ENCODE measurements around the gene RABEP1.

The RABEP1 gene

GRCh38 chr17:5330981-5331380 is 48.9 kb downstream of the RABEP1 start:
- Histone ChIP-seq H3K27ac (ENCODE audit: low read depth, low read length) (no peak overlapping the region), H2AK5ac (ENCODE audit: low read length) (no peak overlapping the region), H4K8ac (ENCODE audit: low read depth, low read length) (no peak overlapping the region), H4K5ac (ENCODE audit: low read length) (no peak overlapping the region), H3K27me3 (ENCODE audit: insufficient read depth, low read length, poor library complexity) (no peaks in the 10 kb centered on the region), H2BK15ac (replicated peaks; ENCODE audit: low read depth) (no peak overlapping the region), H3K79me2 (ENCODE audit: control insufficient read depth, insufficient read depth, low read length) (no peaks in the 10 kb centered on the region), H3K4me2 (ENCODE audit: low read length) (no peak overlapping the region), H3K23ac (ENCODE audit: low read length) (no peak overlapping the region), H3K56ac (ENCODE audit: low read length) (no peak overlapping the region), H2BK5ac (ENCODE audit: low read length) (no peak overlapping the region), H3K4me1 (ENCODE audit: control insufficient read depth, low read depth, low read length) (no peaks in the 10 kb centered on the region), H3K79me1 (ENCODE audit: low read length) (peaks cover 2% of the 10 kb centered on the region), H3K36me3 (ENCODE audit: control insufficient read depth, insufficient read depth, low read length) (no peaks in the 10 kb centered on the region), H3K9ac (ENCODE audit: low read length) (no peak overlapping the region), H2BK120ac (ENCODE audit: low read depth, low read length) (no peak overlapping the region), H3K18ac (ENCODE audit: low read length) (no peak overlapping the region), H3K4ac (ENCODE audit: low read depth, low read length) (no peak overlapping the region), H3K4me3 (ENCODE audit: low read length) (no peak overlapping the region)
- no peak for DNase-seq
- WGBS (ENCODE audit: extremely low coverage, insufficient coverage, low lambda C conversion rate) = no CpG with 5 or more reads among the region's 2 CpGs

DNA sequence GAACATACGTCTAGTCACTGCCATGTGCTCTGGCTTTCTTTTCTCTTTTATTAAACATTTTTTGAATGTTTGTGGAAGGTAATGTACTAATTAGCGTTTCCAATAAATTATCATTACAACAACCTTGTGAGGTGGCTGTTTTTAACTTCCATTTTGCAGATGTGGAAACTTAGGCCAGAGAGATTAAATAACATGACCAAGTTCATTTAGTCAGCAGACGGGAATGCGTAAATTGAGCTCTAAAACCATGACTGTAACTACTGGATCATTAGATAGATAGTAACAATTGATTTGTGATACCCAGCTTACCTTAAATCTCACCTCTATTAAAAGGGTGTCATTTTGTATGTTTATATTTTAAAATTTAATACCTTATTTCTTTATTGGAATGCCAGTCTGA is 49.4 kb downstream of the RABEP1 start:
- Histone ChIP-seq H3K4ac (ENCODE audit: low read depth, low read length) (no peak overlapping the region), H4K5ac (ENCODE audit: low read length) (no peak overlapping the region), H2BK15ac (replicated peaks; ENCODE audit: low read depth) (no peak overlapping the region), H3K23ac (ENCODE audit: low read length) (no peak overlapping the region), H3K79me2 (ENCODE audit: control insufficient read depth, insufficient read depth, low read length) (no peaks in the 10 kb centered on the region), H4K8ac (ENCODE audit: low read depth, low read length) (no peak overlapping the region), H2BK5ac (ENCODE audit: low read length) (no peak overlapping the region), H3K27ac (ENCODE audit: low read depth, low read length) (no peak overlapping the region), H3K4me3 (ENCODE audit: low read length) (no peak overlapping the region), H3K4me2 (ENCODE audit: low read length) (no peak overlapping the region), H2AK5ac (ENCODE audit: low read length) (no peak overlapping the region), H3K18ac (ENCODE audit: low read length) (no peak overlapping the region), H3K56ac (ENCODE audit: low read length) (no peak overlapping the region), H3K9ac (ENCODE audit: low read length) (no peak overlapping the region), H2BK120ac (ENCODE audit: low read depth, low read length) (no peak overlapping the region), H3K27me3 (ENCODE audit: insufficient read depth, low read length, poor library complexity) (no peaks in the 10 kb centered on the region), H3K79me1 (ENCODE audit: low read length) (peaks cover 2% of the 10 kb centered on the region), H3K36me3 (ENCODE audit: control insufficient read depth, insufficient read depth, low read length) (no peaks in the 10 kb centered on the region), H3K4me1 (ENCODE audit: control insufficient read depth, low read depth, low read length) (no peaks in the 10 kb centered on the region)
- no peak for DNase-seq
- no CpG with 5 or more reads among the region's 4 CpGs for WGBS (ENCODE audit: extremely low coverage, insufficient coverage, low lambda C conversion rate)

DNA sequence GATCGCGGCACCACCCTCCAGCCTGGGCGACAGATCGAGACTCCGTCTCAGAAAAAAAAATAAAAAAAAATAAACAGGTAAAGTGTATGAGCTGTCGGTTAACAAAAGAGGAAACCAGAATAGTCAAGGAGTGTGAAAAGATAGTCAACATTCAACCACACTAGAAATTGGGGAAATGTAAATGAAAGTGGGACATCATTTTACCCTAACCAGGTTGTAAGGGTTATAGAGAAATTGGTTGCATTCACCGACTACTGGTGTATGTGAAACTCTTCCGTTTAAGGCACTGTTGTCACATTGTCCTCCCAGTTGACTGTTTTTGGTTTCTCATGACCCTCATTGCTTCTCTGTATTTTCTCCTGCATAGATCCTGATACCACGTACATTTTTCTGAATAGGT is 62.8 kb downstream of the RABEP1 start:
- Histone ChIP-seq H3K56ac (ENCODE audit: low read length) (no peak overlapping the region), H3K23ac (ENCODE audit: low read length) (no peak overlapping the region), H3K4me3 (ENCODE audit: low read length) (no peak overlapping the region), H4K8ac (ENCODE audit: low read depth, low read length) (no peak overlapping the region), H4K5ac (ENCODE audit: low read length) (no peak overlapping the region), H2BK5ac (ENCODE audit: low read length) (no peak overlapping the region), H3K18ac (ENCODE audit: low read length) (no peak overlapping the region), H3K4ac (ENCODE audit: low read depth, low read length) (no peak overlapping the region), H3K27me3 (ENCODE audit: insufficient read depth, low read length, poor library complexity) (no peaks in the 10 kb centered on the region), H3K4me1 (ENCODE audit: control insufficient read depth, low read depth, low read length) (no peaks in the 10 kb centered on the region), H3K9ac (ENCODE audit: low read length) (no peak overlapping the region), H3K79me1 (ENCODE audit: low read length) (no peaks in the 10 kb centered on the region), H2AK5ac (ENCODE audit: low read length) (no peak overlapping the region), H3K79me2 (ENCODE audit: control insufficient read depth, insufficient read depth, low read length) (no peaks in the 10 kb centered on the region), H3K36me3 (ENCODE audit: control insufficient read depth, insufficient read depth, low read length) (no peaks in the 10 kb centered on the region), H3K27ac (ENCODE audit: low read depth, low read length) (no peak overlapping the region), H2BK120ac (ENCODE audit: low read depth, low read length) (no peak overlapping the region), H3K4me2 (ENCODE audit: low read length) (no peak overlapping the region), H2BK15ac (replicated peaks; ENCODE audit: low read depth) (no peak overlapping the region)
- no CpG with 5 or more reads among the region's 9 CpGs for WGBS (ENCODE audit: extremely low coverage, insufficient coverage, low lambda C conversion rate)
- DNase-seq = no peak

DNA sequence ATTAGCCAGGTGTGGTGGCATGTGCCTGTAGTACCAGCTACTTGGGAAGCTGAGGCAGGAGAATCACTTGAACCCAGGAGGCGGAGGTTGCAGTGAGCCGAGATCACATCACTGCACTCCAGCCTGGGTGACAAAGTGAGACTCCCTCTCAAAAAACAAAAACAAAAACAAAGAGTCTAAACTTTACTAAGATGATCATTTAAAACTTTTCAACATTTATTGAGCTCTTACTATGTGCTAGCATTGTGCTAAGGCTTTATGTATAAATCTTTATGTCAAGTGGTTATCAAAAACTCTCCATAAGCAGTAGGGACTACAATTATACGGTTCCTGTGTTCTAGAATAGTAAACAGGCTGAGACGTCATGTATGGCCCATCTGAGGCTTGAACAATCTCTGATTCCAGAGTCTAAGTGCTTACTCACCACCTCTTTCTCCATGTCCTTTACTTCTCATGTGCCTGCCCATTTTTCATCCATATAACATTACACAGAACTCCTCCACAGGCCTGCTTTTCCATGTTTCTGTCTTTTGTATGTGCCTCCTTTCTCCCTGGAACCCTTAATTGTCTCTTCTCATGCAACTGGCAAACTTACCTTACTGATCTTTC is 70.7 kb downstream of the RABEP1 start:
- H3K36me3 ChIP-seq (ENCODE audit: control insufficient read depth, insufficient read depth, low read length) = no peaks in the 10 kb centered on the region
- WGBS (ENCODE audit: extremely low coverage, insufficient coverage, low lambda C conversion rate) = no CpG with 5 or more reads among the region's 4 CpGs

DNA sequence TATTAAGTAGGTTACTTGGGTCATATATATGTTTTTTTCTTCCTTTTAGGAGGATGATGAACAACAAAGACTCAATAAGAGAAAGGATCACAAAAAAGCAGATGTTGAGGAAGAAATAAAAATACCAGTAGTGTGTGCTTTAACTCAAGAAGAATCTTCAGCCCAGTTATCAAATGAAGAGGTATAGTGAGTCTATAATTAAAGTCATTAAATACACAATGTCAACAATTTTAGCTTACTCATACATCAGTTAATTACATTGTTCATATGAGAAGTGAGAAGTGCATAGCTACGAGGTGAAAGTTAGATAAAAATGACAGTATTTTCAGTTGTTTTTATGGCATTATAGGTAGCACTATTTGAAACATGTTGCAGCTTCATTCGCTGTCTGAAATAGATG is 72.2 kb downstream of the RABEP1 start:
- H3K27ac ChIP-seq (ENCODE audit: low read depth, low read length) = no peak overlapping the region
- no CpG with 5 or more reads among the region's 2 CpGs for WGBS (ENCODE audit: extremely low coverage, insufficient coverage, low lambda C conversion rate)
- no peak overlapping the region for H2BK120ac ChIP-seq (ENCODE audit: low read depth, low read length)
- H3K79me2 ChIP-seq (ENCODE audit: control insufficient read depth, insufficient read depth, low read length) = no peaks in the 10 kb centered on the region
- no peak overlapping the region for H2BK15ac ChIP-seq (replicated peaks; ENCODE audit: low read depth)
- H3K4ac ChIP-seq (ENCODE audit: low read depth, low read length) = no peak overlapping the region
- DNase-seq = no peak
- no peak overlapping the region for H3K9ac ChIP-seq (ENCODE audit: low read length)
- no peak overlapping the region for H3K23ac ChIP-seq (ENCODE audit: low read length)
- no peak overlapping the region for H3K56ac ChIP-seq (ENCODE audit: low read length)
- H4K8ac ChIP-seq (ENCODE audit: low read depth, low read length) = no peak overlapping the region
- no peak overlapping the region for H3K4me3 ChIP-seq (ENCODE audit: low read length)
- no peak overlapping the region for H3K4me2 ChIP-seq (ENCODE audit: low read length)
- no peaks in the 10 kb centered on the region for H3K79me1 ChIP-seq (ENCODE audit: low read length)
- H2BK5ac ChIP-seq (ENCODE audit: low read length) = no peak overlapping the region
- H2AK5ac ChIP-seq (ENCODE audit: low read length) = no peak overlapping the region
- H3K27me3 ChIP-seq (ENCODE audit: insufficient read depth, low read length, poor library complexity) = no peaks in the 10 kb centered on the region
- no peak overlapping the region for H4K5ac ChIP-seq (ENCODE audit: low read length)
- H3K36me3 ChIP-seq (ENCODE audit: control insufficient read depth, insufficient read depth, low read length) = no peaks in the 10 kb centered on the region
- no peak overlapping the region for H3K18ac ChIP-seq (ENCODE audit: low read length)
- H3K4me1 ChIP-seq (ENCODE audit: control insufficient read depth, low read depth, low read length) = no peaks in the 10 kb centered on the region

More for the DNA sequence above, 70.7 kb downstream of the RABEP1 start:
- Histone ChIP-seq H4K5ac (ENCODE audit: low read length) (no peak overlapping the region), H3K56ac (ENCODE audit: low read length) (no peak overlapping the region), H2BK120ac (ENCODE audit: low read depth, low read length) (no peak overlapping the region), H2AK5ac (ENCODE audit: low read length) (no peak overlapping the region), H3K18ac (ENCODE audit: low read length) (no peak overlapping the region), H3K4me1 (ENCODE audit: control insufficient read depth, low read depth, low read length) (no peaks in the 10 kb centered on the region), H3K4ac (ENCODE audit: low read depth, low read length) (no peak overlapping the region), H2BK15ac (replicated peaks; ENCODE audit: low read depth) (no peak overlapping the region), H3K79me1 (ENCODE audit: low read length) (no peaks in the 10 kb centered on the region), H3K9ac (ENCODE audit: low read length) (no peak overlapping the region), H3K27ac (ENCODE audit: low read depth, low read length) (no peak overlapping the region), H3K27me3 (ENCODE audit: insufficient read depth, low read length, poor library complexity) (no peaks in the 10 kb centered on the region), H3K4me3 (ENCODE audit: low read length) (no peak overlapping the region), H3K23ac (ENCODE audit: low read length) (no peak overlapping the region), H4K8ac (ENCODE audit: low read depth, low read length) (no peak overlapping the region), H3K4me2 (ENCODE audit: low read length) (no peak overlapping the region), H3K79me2 (ENCODE audit: control insufficient read depth, insufficient read depth, low read length) (no peaks in the 10 kb centered on the region), H2BK5ac (ENCODE audit: low read length) (no peak overlapping the region)
- no peak for DNase-seq

DNA sequence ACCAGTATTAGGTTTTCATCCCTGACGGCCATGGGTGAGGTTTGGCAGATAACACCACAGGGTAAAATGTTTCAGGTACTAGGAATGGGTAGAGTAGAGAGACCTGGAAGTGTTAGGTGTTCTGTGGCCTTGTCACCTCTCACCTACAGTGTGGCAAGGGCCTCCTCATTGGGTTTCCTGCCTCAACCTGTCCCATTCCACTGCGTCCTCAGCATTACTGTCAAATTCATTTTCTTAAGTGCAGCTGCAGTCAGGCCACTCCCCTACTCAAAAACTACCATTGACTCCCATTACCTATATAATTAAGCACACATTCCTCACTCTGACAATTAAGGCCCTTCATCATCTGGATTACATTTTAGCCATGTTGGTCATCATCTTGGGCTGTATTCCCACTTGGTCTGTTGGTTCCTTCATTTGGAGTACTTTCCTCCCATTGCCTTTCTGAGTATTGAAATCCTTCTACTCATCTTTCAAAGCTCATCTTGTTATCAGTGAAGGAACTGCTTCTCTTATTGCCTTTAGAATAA is 72.9 kb downstream of the RABEP1 start:
- no peak overlapping the region for H3K4ac ChIP-seq (ENCODE audit: low read depth, low read length)
- no peak for DNase-seq
- no peaks in the 10 kb centered on the region for H3K79me2 ChIP-seq (ENCODE audit: control insufficient read depth, insufficient read depth, low read length)
- H4K5ac ChIP-seq (ENCODE audit: low read length) = no peak overlapping the region
- H3K18ac ChIP-seq (ENCODE audit: low read length) = no peak overlapping the region
- H3K23ac ChIP-seq (ENCODE audit: low read length) = no peak overlapping the region
- no peak overlapping the region for H3K4me3 ChIP-seq (ENCODE audit: low read length)
- H3K56ac ChIP-seq (ENCODE audit: low read length) = no peak overlapping the region
- H3K4me2 ChIP-seq (ENCODE audit: low read length) = no peak overlapping the region
- no peak overlapping the region for H4K8ac ChIP-seq (ENCODE audit: low read depth, low read length)
- no peak overlapping the region for H3K9ac ChIP-seq (ENCODE audit: low read length)
- H2BK120ac ChIP-seq (ENCODE audit: low read depth, low read length) = no peak overlapping the region
- no peaks in the 10 kb centered on the region for H3K79me1 ChIP-seq (ENCODE audit: low read length)
- WGBS (ENCODE audit: extremely low coverage, insufficient coverage, low lambda C conversion rate) = no CpG with 5 or more reads among the region's 2 CpGs
- H2BK5ac ChIP-seq (ENCODE audit: low read length) = no peak overlapping the region
- no peak overlapping the region for H2AK5ac ChIP-seq (ENCODE audit: low read length)
- H3K27ac ChIP-seq (ENCODE audit: low read depth, low read length) = no peak overlapping the region
- H3K4me1 ChIP-seq (ENCODE audit: control insufficient read depth, low read depth, low read length) = no peaks in the 10 kb centered on the region
- H3K27me3 ChIP-seq (ENCODE audit: insufficient read depth, low read length, poor library complexity) = no peaks in the 10 kb centered on the region
- no peaks in the 10 kb centered on the region for H3K36me3 ChIP-seq (ENCODE audit: control insufficient read depth, insufficient read depth, low read length)
- no peak overlapping the region for H2BK15ac ChIP-seq (replicated peaks; ENCODE audit: low read depth)
